Adrenal gland (tissue), 5 donors: ENCODE measurements around the gene EML1.

ENCODE experiments used
- CTCF ChIP-seq, 6 experiments: fragments of 450-650 bp in 4 of 6; fragments of 200-600 bp in 2 of 6; sonication (generic) in 1 of 6; IDR thresholded peaks; 1 replicate in 5 of 6; 2 replicates in 1 of 6; pipeline versions ENCODE4 v1.5.1 to v1.8.0; 2016 to 2021; ENCODE audit warnings: antibody characterized with exemption in 6 of 6, mild to moderate bottlenecking in 2 of 6, moderate library complexity in 1 of 6
- POLR2A ChIP-seq, 2 donors: fragments of 450-650 bp; IDR thresholded peaks; one replicate each; pipeline ENCODE4 v1.6.1; 2017; ENCODE audit warnings: antibody characterized with exemption in 2 of 2, mild to moderate bottlenecking in 2 of 2, moderate library complexity in 1 of 2
- donor health status: DM: no; HTN: no; CAD: no.

GRCh38 chr14:99831303-99831702 is 38.1 kb downstream of the EML1 start:
- TF ChIP-seq CTCF (IDR thresholded peaks at IDR 0.05): no peak
- TF ChIP-seq POLR2A (IDR thresholded peaks at IDR 0.05): no peak
